SJCRH30 (cell line): ENCODE measurements around the gene SORBS1. TPM values are rescaled to one million over a fixed set of nuclear protein-coding genes. Genes with fewer than 3 reads are reported as not detected.

Experiments
- DNase-seq, 2 experiments: peaks; one replicate each; pipeline ENCODE4 v3.0.0-alpha.2; 2015 to 2020
- H3K27ac ChIP-seq: fragments of 250-450 bp; sonication (Bioruptor Pico); 2 replicates; pipeline ENCODE4 v1.5.1; 2020; ENCODE audit warnings: mild to moderate bottlenecking, moderate library complexity
- H3K27me3 ChIP-seq: fragments of 250-450 bp; sonication (Bioruptor Pico); 2 replicates; pipeline ENCODE4 v1.5.1; 2020; ENCODE audit warnings: mild to moderate bottlenecking, moderate library complexity
- H3K36me3 ChIP-seq: fragments of 250-450 bp; sonication (Bioruptor Pico); 2 replicates; pipeline ENCODE4 v1.5.1; 2020; ENCODE audit warnings: mild to moderate bottlenecking, moderate library complexity
- H3K4me1 ChIP-seq: fragments of 250-450 bp; sonication (Bioruptor Pico); 2 replicates; pipeline ENCODE4 v1.5.1; 2020; ENCODE audit warnings: mild to moderate bottlenecking, moderate library complexity
- H3K4me3 ChIP-seq: fragments of 250-450 bp; sonication (Bioruptor Pico); 2 replicates; pipeline ENCODE4 v1.5.1; 2020; ENCODE audit warnings: mild to moderate bottlenecking, moderate library complexity
- H3K9me3 ChIP-seq: fragments of 250-450 bp; sonication (Bioruptor Pico); replicated peaks from 2 replicates; pipeline ENCODE4 v1.5.1; 2020; ENCODE audit warnings: mild to moderate bottlenecking, moderate library complexity
- total RNA-seq: library from RNA; depleted of rRNA; stranded (reverse); fragments of >200 nt; shearing (Covaris generic); gene quantifications from 2 replicates; pipeline ENCODE4 v1.2.3, GENCODE V29; 2014

The SORBS1 gene
- total RNA-seq, 1 experiment from 2014 or later, result 17.1 TPM

DNA sequence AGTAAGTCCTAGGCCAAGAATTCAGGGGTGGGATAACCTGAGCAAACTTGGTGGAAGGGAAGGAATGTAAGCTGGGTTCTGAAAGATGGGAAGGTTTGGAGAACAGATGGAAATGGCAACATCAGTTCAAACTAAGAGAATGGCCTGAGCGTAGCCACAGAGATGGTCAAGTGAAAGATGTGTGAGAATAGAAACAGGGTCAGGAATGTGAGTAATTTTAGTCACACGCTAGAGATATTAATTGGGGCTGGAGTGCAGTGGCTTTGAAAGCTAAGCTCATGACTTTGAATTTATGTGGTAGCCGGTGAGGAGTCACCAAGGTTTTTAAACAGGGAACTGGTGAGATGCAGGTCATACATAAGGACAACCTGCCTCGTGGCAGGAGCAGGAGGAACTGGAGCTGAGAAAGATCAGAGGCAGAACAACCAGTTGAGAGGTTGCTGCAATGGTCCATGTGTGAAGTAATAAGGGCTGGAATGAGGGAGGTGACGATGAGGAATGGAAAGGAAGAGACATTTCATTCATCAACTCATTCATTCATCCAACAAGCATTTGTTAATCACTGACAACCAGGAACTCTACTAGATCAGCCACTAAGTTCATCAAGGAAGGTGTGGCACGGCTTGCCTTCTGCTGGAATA, 12.9 kb upstream of the SORBS1 start:
- H3K36me3 ChIP-seq, result no peaks in the 10 kb centered on the region
- H3K27me3 ChIP-seq, result no peaks in the 10 kb centered on the region
- H3K4me1 ChIP-seq, result no peaks in the 10 kb centered on the region
- no peak overlapping the region for H3K4me3 ChIP-seq
- H3K9me3 ChIP-seq, result no peaks in the 10 kb centered on the region
- no peak overlapping the region for H3K27ac ChIP-seq
- DNase-seq, result no peak

DNA sequence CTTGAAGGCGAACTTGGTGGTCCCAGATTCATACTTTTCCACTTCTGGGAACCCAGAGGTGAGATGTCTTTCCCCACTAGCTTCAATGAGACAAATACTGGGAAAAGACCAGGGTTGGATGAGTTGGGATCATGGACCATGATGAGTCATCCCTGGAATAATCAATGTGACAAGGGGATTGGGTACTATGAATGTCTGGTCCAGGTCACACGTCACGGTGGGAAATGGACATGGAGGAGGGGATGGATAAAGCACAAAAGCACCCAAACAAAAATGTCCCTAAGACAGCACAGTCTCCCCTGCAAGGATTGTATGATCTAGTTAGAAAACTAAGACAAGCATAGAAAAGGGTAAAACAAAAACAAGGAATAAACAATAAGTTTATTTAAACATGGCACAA, 12.4 kb upstream of the SORBS1 start:
- no peaks in the 10 kb centered on the region for H3K36me3 ChIP-seq
- no peaks in the 10 kb centered on the region for H3K4me1 ChIP-seq
- H3K27me3 ChIP-seq, result no peaks in the 10 kb centered on the region
- no peak overlapping the region for H3K27ac ChIP-seq
- H3K9me3 ChIP-seq, result no peaks in the 10 kb centered on the region
- no peak for DNase-seq
- H3K4me3 ChIP-seq, result no peak overlapping the region

- DNase-seq, result no peak
- Histone ChIP-seq H3K27me3 (no peaks in the 10 kb centered on the region), H3K4me1 (no peaks in the 10 kb centered on the region), H3K4me3 (no peak overlapping the region), H3K9me3 (no peaks in the 10 kb centered on the region), H3K36me3 (no peaks in the 10 kb centered on the region), H3K27ac (no peak overlapping the region)
These were observed 11.1 kb upstream of the SORBS1 start for GRCh38 chr10:95572131-95572820.

GRCh38 chr10:95571390-95571789, 10.2 kb upstream of the SORBS1 start:
- Histone ChIP-seq H3K27me3 (no peaks in the 10 kb centered on the region), H3K4me1 (no peaks in the 10 kb centered on the region), H3K27ac (no peak overlapping the region), H3K9me3 (no peaks in the 10 kb centered on the region), H3K36me3 (no peaks in the 10 kb centered on the region), H3K4me3 (no peak overlapping the region)
- no peak for DNase-seq

DNA sequence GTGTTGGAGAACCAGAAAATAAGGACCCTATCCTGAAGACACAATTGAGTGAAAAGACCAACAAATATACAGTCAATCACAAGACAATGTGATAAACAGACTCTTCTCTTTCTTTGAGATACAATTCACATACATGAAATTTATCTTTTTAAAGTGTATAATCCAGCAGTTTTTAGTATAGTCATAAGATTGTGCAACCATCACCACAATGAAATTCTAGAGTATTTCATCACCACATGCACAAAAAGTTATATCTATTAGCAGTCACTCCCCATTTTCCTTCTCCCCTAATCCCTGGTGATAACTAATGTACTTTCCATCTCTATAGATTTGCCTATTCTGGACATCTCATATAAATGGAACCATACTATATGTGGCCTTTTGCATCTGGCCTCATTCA, 8.2 kb upstream of the SORBS1 start:
- no peaks in the 10 kb centered on the region for H3K36me3 ChIP-seq
- no peaks in the 10 kb centered on the region for H3K4me1 ChIP-seq
- H3K9me3 ChIP-seq, result no peaks in the 10 kb centered on the region
- no peaks in the 10 kb centered on the region for H3K27me3 ChIP-seq
- no peak overlapping the region for H3K27ac ChIP-seq
- no peak for DNase-seq
- no peak overlapping the region for H3K4me3 ChIP-seq

- H3K4me1 ChIP-seq, result no peaks in the 10 kb centered on the region
- H3K27ac ChIP-seq, result no peak overlapping the region
- no peaks in the 10 kb centered on the region for H3K9me3 ChIP-seq
- DNase-seq, result no peak
- H3K36me3 ChIP-seq, result no peaks in the 10 kb centered on the region
- H3K27me3 ChIP-seq, result no peaks in the 10 kb centered on the region
- H3K4me3 ChIP-seq, result no peak overlapping the region
These were observed 6.9 kb upstream of the SORBS1 start for GRCh38 chr10:95567903-95568630.

DNA sequence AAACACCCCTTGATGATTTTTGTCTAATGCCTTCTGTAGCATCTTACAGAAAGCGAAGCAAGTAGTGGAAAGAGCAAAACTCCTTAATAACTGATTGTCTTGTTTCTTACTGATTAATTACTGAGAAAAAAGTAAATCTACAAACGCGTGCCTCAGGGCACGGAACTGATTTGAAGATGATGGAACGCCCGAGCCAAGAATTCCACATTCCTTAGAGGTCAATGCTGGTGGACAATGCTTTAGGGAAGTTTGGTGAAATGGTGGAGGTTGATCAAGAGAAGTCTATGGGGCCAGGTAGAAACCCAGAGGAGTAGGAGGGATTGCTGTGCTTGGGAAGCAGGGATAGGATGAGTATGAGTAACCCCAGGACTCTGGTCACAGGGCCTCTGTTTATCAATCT, 5.0 kb upstream of the SORBS1 start:
- H3K9me3 ChIP-seq, result no peaks in the 10 kb centered on the region
- no peaks in the 10 kb centered on the region for H3K36me3 ChIP-seq

DNA sequence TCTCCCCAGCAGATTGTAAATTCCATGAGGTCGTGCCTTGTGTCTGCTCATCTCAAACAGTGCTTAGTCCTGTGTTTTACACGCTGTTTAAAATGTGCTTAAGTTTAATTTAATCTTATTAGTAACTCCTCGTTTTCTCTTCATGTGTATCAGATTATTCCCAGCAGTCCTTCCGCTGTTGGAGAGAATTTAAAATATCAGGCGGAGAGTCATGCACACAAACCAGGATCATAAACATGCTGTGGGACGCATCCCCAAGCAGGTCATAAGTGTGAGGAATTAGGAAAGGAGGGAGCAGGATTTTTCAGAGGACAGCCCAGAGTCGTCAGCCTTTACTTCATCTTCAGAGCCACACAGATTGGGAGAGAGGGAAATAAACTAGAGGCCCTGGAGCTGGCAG, 4.2 kb upstream of the SORBS1 start:
- Histone ChIP-seq H3K27ac (no peak overlapping the region), H3K27me3 (no peaks in the 10 kb centered on the region), H3K36me3 (no peaks in the 10 kb centered on the region), H3K4me1 (no peaks in the 10 kb centered on the region), H3K9me3 (no peaks in the 10 kb centered on the region), H3K4me3 (no peak overlapping the region)
- no peak for DNase-seq

More for the DNA sequence above, 5.0 kb upstream of the SORBS1 start:
- no peak overlapping the region for H3K4me3 ChIP-seq
- H3K27me3 ChIP-seq, result no peaks in the 10 kb centered on the region
- no peaks in the 10 kb centered on the region for H3K4me1 ChIP-seq
- DNase-seq, result no peak
- no peak overlapping the region for H3K27ac ChIP-seq

GRCh38 chr10:95564291-95564690, 3.1 kb upstream of the SORBS1 start:
- Histone ChIP-seq H3K36me3 (no peaks in the 10 kb centered on the region), H3K4me1 (no peaks in the 10 kb centered on the region), H3K4me3 (no peak overlapping the region), H3K9me3 (no peaks in the 10 kb centered on the region), H3K27me3 (no peaks in the 10 kb centered on the region), H3K27ac (no peak overlapping the region)
- DNase-seq, result no peak

DNA sequence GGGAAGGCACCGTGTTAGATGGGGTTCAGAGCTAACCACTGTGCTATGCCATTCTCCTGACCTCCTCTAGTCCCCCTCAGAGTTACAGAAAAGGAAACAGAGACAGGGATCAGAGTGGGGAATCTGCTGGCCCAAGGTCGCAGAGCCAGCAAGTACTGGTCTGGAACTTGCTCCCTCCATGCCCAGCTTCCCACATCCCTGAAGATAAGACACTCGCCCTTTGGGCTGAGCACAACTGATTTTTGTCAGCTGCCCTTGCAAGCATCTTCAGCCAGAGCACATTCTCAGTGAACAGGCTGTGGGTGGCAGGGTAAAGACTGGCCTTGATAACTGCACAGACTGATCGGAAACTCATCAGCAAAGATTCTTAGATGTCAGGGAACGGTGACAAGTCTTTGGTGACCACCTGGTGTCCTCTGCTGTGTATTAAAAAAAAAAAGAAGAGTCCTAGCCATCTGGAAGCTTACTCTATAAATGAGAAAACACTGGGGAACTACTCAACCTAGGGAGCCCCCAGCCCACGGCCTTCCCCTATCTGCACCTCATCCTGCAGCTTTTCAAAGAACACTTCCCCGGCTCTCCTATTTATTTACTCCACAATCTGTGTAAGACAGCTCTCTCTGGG, 1.3 kb upstream of the SORBS1 start:
- H3K4me1 ChIP-seq, result no peaks in the 10 kb centered on the region
- H3K27me3 ChIP-seq, result no peaks in the 10 kb centered on the region

DNA sequence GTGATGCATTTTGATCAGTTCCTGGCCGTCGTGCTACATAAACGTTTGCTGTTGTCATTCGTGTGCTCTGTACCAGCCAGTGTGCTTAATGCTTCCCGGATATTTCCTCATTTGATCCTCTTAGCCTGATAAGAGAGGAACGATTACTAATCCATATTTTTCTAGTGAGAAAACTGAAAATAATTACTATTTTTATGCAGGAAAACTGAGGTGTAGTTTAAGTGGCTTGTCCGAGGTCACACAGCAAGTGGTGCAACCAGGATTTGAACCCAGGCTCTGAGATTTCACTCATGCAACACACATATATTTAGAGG, 650 bp upstream of the SORBS1 start:
- H3K4me3 ChIP-seq, result peak overlapping the region; percentile 85
- H3K4me1 ChIP-seq, result no peaks in the 10 kb centered on the region
- DNase-seq, result no peak
- H3K27me3 ChIP-seq, result no peaks in the 10 kb centered on the region
- no peaks in the 10 kb centered on the region for H3K36me3 ChIP-seq
- no peak overlapping the region for H3K27ac ChIP-seq
- H3K9me3 ChIP-seq, result no peaks in the 10 kb centered on the region

More for the DNA sequence above, 1.3 kb upstream of the SORBS1 start:
- DNase-seq, result no peak
- no peak overlapping the region for H3K4me3 ChIP-seq
- no peaks in the 10 kb centered on the region for H3K9me3 ChIP-seq
- H3K27ac ChIP-seq, result no peak overlapping the region
- no peaks in the 10 kb centered on the region for H3K36me3 ChIP-seq

DNA sequence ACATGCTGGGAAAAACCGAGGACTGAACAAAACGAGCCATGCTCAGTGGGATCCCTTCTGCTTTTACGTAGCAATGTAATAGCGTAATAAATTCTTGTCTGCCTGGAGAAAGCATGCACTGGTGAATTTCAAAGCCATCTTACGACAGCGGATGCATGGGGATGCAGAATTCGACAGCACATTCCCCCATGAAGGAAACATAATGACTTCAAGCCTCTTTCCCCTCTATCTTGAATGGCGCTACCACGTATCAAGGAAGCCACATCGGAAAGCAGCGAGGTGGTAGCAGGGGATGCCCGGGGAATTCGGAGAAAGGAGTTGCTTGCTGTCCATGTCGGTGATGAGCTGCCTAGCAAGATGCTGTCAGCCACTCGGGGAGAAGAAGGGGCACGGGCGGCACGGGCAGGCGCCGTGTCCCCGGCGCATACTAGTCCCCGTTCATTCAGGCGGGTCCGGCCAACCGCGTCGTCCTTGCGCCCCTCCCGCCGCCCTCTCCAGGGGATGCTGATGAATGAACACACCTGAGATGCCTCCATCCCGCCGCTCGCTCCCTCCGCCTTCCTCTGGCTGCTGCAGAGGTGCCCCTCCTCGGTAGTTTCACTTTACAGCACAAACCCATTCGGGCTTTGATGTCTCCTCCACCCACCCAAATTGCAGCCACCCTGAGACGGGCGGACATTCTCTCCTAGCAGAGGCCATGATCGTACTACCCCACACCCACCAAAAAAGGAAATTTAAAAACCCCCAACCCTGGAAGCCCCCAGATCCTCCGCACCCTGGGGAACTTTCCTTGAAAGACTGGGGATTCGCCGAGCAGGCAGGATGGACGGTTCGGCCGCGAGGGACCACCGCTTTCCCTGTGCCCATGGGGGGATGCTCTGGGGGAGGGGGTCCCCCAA, 644 bp downstream of the SORBS1 start:
- H3K27me3 ChIP-seq, result no peaks in the 10 kb centered on the region
- peak in 1 of 2 experiments; percentile 17 for DNase-seq
- no peaks in the 10 kb centered on the region for H3K9me3 ChIP-seq
- peak overlapping the region; percentile 39; the same call in 1 of the 2 replicates for H3K27ac ChIP-seq
- peak overlapping the region; percentile 85 for H3K4me3 ChIP-seq
- no peaks in the 10 kb centered on the region for H3K4me1 ChIP-seq
- H3K36me3 ChIP-seq, result no peaks in the 10 kb centered on the region

GRCh38 chr10:95559896-95560277, 1.3 kb downstream of the SORBS1 start:
- no peaks in the 10 kb centered on the region for H3K36me3 ChIP-seq
- DNase-seq, result no peak
- no peak overlapping the region; the same call in 1 of the 2 replicates for H3K4me3 ChIP-seq
- no peaks in the 10 kb centered on the region for H3K9me3 ChIP-seq
- no peak overlapping the region for H3K27ac ChIP-seq
- no peaks in the 10 kb centered on the region for H3K27me3 ChIP-seq
- no peaks in the 10 kb centered on the region for H3K4me1 ChIP-seq

DNA sequence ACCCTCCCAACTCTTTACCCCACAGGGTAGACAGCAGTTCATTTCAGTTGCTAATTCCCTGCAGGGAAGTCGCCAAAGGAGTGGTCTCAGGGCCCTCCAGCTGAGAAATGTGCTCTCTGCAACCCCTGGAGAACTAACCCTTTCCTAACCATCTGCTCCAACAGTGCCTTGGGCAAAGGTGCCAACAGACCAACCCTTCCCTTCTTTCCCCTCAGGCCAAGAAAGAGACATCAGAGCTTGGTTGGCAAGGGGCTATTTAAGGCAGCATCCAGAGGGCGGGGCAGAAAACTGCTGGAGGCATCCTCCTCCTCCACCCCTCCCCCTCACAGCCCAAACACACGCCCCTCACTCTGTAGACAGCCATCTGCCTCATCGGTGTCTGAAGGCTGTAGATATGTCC, 1.7 kb downstream of the SORBS1 start:
- Histone ChIP-seq H3K4me1 (no peaks in the 10 kb centered on the region), H3K9me3 (no peaks in the 10 kb centered on the region), H3K27ac (no peak overlapping the region), H3K4me3 (no peak overlapping the region), H3K27me3 (no peaks in the 10 kb centered on the region), H3K36me3 (no peaks in the 10 kb centered on the region)
- no peak for DNase-seq
